Measurements from ENCODE around the gene ABCD2.
"Not testable (repeated sequence)": the region's sequence is repeated elsewhere in the genome, so short reads cannot be mapped to it uniquely, and the experiment has no call there.

Gene ABCD2

GRCh38 chr12:39526974-39527373 lies 92.6 kb downstream of the ABCD2 start:
- DNase-seq, result no peak

- DNase-seq, result not testable (repeated sequence)
Measured at GRCh38 chr12:39522167-39522566, 97.4 kb downstream of the ABCD2 start.

GRCh38 chr12:39510001-39510400 lies 109.6 kb downstream of the ABCD2 start:
- DNase-seq, result no peak

GRCh38 chr12:39505554-39505953 lies 114.0 kb downstream of the ABCD2 start:
- DNase-seq, result no peak

GRCh38 chr12:39505023-39505422 lies 114.6 kb downstream of the ABCD2 start:
- no peak for DNase-seq

GRCh38 chr12:39503439-39503838 lies 116.2 kb downstream of the ABCD2 start:
- DNase-seq, result no peak

GRCh38 chr12:39502726-39503125 lies 116.9 kb downstream of the ABCD2 start:
- DNase-seq, result no peak

Measured in stimulated activated naive CD4-positive, alpha-beta T cell treated with Interleukin-2 at 50 U/mL for 16 hours (primary cell).